ENCODE measurements around the gene DPEP2.

DNA sequence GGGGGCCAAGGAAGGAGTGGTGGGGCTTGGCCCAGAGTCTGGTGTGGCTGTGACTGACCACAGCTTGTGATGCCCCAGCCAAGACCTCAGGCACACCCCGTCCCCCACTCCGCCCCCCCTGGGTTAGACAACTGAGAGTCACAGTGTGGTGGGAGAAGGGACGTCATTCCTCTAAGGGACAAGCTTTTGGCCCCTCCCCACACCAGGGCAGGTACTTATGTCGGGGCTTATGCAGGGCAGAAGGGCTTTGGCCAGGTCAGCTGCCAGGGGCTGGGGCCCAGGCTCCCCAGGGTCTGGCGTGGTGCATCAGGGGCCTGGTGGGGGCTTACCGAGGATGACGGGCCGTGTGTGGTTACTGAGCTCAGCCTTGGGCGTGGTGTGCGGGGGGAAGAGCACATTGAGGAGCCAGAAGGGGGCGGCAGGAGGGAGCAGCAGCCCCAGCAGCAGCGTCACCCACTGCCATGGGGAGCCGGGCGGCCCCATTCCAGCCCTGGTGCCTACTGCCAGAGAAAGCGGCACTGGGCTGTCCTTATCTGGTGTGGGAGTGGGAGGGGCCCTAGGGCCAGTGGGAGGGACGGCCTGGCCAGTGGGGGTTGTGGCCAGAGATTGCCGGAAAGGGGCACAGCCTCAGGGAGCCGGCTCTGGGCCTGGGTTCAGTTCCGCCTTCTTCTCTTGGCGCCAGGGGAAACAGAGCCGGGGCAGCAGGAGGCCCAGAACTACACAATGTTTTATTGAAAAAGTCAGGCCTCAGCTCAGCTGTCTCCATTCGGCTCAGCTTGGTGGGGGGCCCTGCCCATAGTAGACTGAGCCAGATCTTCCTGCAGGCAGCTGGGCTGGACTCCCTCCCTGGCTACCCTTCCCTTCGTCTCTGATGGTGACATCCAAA is 55.4 kb downstream of the DPEP2 start, which contains the start of gene LCAT:
- TF ChIP-seq, protein P1, sequence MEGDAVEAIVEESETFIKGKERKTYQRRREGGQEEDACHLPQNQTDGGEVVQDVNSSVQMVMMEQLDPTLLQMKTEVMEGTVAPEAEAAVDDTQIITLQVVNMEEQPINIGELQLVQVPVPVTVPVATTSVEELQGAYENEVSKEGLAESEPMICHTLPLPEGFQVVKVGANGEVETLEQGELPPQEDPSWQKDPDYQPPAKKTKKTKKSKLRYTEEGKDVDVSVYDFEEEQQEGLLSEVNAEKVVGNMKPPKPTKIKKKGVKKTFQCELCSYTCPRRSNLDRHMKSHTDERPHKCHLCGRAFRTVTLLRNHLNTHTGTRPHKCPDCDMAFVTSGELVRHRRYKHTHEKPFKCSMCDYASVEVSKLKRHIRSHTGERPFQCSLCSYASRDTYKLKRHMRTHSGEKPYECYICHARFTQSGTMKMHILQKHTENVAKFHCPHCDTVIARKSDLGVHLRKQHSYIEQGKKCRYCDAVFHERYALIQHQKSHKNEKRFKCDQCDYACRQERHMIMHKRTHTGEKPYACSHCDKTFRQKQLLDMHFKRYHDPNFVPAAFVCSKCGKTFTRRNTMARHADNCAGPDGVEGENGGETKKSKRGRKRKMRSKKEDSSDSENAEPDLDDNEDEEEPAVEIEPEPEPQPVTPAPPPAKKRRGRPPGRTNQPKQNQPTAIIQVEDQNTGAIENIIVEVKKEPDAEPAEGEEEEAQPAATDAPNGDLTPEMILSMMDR (IDR thresholded peaks at IDR 0.05; ENCODE audit: insufficient read depth, low read depth, low read length) = no peak
- TF ChIP-seq EZH2 (IDR thresholded peaks at IDR 0.05; ENCODE audit: insufficient read depth, low read length) = no peak
